Ureter (tissue), 1 donor: ENCODE data around the gene CELF4. TPM values are rescaled to one million over a fixed set of nuclear protein-coding genes. Genes with fewer than 3 reads are reported as not detected.

Experiments used
- DNase-seq: peaks from one replicate; pipeline ENCODE4 v3.0.0-alpha.2; 2020; ENCODE audit warnings: low spot score
- total RNA-seq: library from RNA; stranded (reverse); gene quantifications from one replicate; pipeline ENCODE4 v1.2.4, GENCODE V29; 2023
- donor health status: DM: yes; HTN: yes; CAD: no.

The CELF4 gene
- total RNA-seq, 1 donor from 2014 or later, result not detected

DNA sequence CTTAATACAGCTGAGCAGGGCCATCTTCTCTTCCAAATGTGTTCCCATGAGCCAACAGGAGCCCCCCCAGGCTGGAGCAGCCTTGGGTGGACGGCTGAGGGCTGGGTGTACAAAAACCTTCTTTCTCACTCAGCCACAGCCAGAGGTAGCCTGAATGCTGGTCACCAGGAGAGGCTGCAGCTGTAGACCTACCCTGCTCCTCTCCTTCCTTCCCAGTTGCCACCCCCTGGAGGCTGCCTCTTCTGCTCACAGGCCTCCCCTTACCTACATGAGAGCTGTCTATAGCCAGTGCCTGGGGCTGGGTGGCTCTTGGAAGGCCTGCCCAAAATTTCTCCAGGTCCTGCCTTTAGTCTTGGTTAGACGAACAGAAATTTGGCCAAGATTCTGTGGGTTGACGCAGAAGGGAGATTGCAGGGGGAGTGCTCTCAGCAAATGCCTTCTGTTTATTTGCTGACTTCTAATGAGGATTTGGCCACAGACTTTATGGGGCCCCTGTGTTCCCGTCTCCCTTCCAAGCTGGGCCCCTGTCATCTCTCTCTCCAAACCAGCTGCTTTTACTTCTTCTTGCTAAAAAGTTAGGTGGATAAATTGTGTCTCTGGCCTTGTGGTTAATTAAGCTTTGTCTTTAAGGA lies 18.3 kb downstream of the CELF4 start:
- DNase-seq, result no peak

DNA sequence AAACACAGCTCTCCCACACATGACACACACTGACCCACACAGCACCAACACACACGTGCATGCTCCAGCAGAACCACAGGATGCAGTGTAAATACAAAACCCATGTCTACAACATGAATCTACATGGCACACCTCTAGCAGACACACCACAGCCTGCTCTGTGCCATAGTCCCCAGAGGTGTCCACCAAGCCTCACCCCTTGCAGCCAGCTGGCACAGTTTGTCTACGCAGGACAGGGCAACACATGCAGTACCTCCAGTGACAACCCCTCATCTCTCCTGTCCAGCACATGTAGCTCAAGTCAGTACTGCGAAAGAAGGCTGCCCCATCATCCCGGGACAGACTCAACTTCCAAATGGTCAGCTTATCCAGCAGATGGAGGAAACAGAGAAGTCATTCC lies 18.9 kb downstream of the CELF4 start:
- DNase-seq, result no peak

DNA sequence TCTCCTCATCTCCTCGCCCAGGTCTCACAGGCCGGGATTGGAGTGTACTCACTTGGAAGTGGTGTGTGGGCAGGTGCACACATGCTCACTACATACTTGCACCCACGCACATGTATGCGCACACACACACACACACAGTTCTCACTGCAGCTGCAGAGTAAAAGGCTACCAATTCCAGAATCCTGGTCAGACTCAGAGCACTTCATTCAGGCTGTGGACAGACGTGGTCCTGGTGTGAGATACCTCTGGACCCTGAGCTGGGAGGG lies 19.4 kb downstream of the CELF4 start:
- no peak for DNase-seq

DNA sequence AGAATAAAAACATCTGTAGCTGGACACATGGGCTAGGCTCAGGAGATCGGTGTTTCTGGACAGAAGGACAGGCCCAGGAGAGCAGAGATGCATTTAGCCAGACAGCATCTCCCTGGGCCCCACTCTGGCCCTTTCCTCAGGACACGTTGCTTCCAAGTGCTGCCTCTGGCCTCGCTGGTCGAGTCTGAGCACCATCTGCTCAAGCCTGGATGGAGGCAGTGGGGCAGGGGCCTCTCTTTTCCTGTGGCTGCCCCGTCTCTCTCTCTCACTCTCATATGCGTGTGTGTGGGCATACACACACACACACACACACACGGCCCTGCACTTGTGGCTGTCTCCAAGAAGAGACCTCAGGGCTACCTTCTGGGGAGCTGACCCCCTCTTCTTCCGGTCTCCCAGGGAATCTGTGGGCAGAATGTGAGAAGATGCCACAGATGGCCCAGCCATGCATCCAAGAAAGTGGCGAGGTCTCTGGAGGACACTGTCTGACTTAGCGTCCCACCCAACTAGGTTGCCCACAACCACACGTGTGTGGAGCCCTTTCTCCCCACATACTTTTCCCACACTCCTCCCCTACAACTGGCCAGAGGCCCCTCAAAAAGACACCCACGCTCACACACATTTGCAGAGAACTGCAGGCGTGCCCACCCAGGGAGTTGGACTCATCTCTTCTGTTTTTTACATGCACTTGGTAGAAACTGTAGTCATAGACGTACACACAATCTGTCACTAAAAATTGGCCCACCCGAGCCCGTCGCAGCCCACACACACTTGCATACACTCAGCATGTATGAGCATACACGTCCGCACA lies 19.9 kb downstream of the CELF4 start:
- DNase-seq, result no peak

DNA sequence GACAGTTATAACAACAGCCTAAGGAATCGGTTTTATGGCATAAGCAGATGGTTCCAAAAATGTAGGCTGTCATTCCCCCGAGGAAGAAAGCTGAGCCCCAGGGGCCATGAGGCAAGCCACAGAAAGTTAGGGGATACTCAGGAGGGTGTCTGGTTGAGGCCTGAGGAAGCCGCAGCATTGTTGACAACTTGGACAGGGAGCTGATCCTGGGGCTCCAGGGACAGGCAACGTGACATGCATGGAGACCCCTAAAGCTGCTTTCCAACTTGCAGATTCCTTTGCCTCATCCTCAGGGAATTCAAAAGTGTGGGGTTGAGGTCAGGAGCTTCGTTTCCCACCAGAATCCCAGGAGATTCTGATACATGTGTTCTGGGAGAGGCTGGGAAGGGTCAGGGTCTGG lies 20.9 kb downstream of the CELF4 start:
- no peak for DNase-seq

DNA sequence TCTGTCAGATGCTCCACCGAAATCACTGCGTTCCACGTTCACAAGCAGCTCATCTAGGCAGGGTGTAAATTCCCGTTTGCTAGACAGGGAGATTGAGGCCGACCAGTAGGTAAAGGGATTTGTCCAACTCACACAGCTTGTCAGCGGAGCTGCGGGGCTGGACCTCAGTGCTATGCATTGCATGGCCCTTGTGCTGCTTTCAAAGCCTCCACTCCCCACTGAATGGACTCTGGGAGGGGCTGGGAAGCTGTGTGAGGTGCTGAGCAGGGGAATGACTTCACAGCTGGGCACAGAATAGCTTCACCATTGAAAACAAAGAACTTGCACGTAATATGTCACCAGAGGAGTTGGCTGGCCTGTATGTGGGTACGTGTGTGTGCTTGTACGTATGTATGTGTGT lies 21.4 kb downstream of the CELF4 start:
- DNase-seq, result no peak

DNA sequence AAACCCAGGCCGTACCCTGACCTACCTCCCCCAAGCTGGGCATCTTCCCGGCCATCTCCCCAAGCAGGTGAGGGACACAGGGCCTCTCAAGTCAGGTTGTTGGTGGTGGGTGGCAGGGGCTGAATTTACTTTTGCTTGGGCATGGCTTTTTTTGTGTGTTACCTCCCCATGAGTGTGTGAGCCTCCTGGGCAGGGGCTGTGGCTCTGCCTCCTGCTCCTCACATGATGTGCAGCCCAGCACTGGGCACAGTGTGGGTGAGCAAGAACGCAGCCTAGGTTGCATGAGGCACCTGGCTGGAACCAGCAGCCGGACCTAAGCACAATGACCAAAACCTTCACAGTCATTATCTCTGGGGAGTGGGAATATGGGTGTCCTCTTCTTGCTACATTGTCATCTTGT lies 22.3 kb downstream of the CELF4 start:
- DNase-seq, result no peak

DNA sequence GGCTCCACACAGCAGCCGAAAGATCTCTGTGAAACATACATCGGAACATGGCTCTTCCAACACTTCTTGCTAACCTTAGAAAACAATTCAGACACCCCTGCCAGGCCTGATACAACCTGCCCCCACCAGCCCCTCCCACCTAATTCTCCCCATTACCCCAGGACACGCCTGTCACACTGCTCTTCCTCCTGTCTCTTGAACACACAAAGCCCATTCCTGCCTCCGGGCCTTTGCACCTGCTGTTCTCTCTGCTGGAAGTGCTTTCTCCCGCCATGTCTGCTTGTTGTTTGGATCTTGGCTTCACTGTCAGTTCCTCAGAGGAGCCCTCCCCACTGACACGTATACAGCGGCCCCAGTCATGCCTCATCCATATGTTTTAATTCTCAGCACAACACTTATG lies 24.1 kb downstream of the CELF4 start:
- DNase-seq, result no peak

DNA sequence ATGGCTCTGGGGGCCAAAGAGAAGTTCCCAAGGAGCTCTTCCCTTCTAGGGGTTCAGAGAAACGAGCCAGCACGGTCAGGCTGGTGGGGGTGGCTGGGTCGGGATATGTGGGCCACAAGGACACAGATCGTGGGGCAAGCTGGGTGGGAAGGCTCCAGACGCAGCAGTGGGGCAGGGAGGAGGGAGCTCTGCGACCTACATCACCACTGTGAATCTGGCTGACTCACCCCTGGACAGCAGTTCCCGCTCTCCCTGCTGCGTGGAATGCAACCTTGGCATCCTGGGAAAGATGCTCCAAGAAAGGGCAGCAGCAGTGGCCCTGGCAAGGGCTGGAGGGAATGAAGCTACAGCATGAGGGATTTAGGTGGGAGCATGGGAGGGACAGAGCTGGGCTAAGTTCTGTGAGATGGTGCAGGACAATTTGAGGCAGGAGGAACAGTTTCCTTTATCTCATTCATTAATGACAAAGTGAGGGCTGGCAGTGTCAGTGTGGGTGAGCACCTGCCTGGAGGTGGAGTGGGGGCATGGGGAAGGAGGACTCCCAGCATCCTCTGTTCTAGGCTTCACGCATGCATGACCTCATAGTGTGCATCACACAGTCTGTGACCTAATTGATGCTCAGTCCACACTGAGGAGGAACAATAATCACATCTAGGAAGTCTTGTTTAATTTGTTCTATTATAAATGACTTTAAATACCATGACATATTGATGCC lies 25.0 kb downstream of the CELF4 start:
- DNase-seq, result no peak

DNA sequence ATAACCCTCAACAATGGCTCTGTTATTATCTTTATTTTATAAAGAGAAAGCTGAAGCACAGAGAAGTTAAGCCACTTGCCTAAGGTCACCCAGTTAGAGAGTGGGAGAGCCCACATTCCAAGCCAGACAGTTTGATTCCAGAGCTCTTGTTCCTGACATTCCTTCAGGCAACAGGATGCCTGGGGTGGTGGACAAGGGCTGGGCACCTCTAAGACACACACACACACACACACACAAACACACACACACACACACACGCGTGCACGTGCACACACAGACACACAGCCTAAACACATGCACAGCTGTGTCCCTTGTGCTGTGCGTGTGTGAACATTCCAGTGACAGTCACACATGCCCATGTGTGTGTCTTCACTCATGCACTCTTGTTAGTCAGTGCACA lies 26.4 kb downstream of the CELF4 start:
- DNase-seq, result no peak

DNA sequence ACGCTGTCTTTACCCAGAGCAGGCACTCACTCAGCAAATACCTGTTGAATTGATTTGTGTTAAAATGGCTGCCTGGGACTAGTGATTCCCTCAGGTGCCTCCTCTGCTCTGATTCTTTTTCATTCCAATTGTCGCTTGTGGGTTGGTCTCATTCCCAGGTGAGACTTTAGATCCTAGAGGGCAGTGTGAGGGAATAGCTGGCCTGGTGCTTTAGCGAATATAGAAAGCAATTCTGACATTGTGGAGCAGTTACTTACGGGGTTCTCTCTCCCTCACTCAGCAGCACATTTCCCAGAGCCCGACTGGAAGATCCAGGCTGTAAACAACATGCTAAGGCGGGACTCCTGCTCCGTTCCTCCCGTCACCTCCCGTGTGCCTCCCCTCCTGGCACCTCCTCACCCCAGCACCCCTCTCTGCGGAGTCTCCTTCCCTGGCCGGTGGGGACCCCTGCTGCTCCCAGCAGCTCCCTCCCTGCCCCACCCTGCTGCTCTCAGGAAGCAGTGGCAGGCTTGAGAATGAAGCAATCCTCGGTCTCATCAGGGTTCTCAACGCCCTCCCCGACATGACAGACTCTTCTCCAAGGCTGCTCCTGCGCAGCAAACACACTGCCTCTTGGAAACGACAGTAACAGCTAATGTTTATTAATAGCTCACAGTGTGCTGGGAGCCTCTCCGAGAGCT lies 26.9 kb downstream of the CELF4 start:
- no peak for DNase-seq

DNA sequence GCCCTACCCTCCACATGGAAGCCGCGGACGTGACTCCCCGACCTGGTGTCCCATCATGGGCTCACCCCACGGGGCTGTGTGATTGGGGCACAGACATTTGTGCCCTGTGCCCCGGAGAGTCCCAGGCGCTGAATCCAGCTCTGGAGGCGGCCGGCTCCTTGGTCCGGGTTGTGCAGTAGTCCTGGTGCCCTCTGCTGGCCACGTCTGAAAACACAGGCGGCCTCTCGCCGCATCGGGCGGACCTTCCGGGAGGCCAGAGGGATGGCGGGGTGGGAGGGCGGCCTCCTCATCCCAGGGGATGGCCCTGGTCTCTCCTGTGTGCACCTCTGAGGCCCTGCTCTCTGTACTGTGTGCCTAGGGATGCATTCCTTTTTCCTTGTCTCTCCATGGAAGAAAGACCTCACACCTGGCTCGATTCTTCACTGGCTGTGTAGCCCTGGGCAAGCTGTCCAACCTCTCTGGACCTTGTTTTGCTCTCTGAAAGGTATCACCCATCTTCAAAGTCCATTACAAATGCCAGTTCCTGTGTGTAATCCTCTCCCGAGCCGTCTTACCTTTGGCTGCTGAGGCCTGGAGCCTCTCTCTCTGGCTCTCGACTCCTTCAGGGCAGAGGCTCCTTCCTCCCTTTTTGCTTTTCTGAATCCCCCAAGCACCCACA lies 27.6 kb downstream of the CELF4 start:
- peak; percentile 78 for DNase-seq

DNA sequence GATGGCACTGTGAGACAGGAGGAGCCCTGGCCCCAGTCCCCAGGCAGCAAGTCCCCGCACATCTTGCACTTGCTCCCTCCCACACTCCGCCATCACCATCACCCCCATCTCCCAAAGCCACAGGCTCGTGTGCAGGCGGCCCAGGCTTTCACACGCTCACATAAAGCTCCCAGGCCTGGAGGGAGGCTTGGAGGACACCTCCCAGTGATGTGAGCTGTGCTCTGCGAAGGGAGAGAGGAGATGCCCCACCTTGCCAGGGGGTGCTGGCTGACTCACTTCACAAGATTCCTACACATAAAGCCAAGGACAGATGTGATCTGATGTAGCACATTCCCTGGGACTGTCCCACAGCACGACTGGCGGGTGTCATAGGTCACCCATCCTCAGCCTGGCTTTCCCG lies 28.9 kb downstream of the CELF4 start:
- no peak for DNase-seq

DNA sequence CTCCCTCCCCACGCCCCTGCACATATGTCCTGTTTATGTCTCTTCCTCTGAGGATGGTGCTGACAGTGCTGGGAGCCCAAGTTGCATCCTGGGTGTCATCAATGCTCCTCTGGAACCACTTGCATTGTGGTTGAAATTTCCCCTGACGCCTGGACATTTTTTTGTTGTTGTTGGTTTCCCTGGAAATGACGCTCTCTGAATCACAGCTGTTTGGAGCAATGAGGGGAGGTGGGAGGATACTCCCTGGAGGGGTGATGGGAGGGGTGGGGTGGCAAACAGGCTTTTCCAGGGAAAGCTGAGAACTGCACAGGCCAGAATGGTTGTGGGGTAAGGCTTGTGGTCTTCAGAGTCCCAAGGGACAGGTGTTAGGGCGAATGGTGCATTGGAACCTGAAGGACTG lies 29.6 kb downstream of the CELF4 start:
- DNase-seq, result no peak

DNA sequence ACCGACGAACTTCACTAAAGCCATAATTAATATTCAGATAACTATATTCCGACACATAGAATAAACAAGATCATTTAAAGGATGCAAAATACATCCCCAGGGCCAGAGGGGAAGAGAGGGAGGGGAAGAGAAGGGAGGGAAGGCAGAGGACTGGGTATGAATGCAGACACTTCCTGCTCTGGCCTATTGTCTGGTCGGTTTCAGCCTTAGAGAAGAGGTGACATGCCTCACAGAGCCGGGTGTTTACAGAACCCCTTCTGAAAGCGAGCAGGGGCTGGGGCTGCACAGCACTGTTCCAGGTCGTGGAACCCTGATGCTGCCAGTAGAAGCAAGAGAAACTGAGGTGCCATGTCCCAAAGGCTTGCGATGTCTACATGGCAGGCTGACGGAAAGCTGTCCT lies 31.0 kb downstream of the CELF4 start:
- DNase-seq, result no peak

DNA sequence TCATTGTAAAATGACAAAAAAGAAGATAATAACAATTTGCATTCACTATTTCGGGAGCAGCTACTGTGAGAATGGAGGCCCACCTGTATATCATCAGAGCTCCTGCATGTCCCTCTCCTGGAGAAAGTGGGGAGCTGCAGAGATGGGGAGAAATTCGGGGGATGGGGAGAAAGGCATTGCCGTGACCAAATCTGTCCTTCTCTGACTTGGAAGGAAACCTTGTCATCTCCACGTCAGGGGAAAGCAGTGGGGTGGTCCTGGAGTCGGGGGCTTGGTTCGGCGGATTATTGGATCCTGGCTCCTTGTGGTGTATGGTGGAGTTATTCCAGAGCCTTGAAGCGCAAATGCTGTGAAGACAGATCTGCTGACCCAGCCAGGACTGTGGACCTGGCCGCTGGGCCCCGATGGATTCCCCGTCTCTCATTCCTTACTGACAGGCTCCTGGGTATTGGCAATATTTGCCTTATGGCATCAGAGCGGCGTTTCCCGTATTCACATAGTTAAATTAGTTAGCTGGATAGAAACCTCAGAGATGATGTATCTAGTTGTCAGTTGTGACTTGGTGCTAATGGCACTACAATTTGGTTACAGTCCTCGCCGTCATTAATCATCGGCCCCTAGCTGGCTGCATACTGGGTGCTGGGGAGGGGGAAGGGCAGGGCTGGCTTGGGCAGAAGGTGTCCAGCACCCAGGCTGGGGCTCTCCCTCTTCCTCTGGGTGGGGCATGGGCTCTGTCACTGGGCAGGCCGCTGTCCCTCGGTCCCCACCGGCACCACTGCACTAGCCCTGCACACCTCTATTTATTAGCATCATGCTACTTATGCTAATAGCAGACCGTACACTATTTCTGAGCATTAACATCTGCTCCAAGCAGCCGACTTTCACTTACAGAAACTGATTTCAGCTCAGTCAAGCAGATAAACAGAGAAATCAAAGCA lies 31.7 kb downstream of the CELF4 start:
- DNase-seq, result no peak

DNA sequence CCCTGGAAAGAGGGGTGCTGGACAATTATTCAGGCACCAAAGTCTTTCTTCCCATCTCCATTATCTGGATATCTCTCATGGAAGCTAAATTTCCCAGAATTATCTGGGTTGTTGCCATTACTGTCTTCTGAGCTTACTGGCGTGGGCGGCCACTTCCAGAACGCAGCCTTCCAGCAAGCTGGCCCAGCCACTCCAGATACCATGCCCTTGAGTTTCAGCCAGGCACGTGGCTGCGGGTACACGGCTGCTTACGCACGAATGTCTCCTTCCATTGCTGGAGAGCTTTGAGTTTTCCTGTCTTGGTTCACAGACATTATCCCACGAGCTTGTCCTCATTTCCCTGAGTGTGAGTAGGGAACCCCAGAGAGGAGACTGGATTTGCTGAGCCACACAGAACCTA lies 32.7 kb downstream of the CELF4 start:
- DNase-seq, result no peak

DNA sequence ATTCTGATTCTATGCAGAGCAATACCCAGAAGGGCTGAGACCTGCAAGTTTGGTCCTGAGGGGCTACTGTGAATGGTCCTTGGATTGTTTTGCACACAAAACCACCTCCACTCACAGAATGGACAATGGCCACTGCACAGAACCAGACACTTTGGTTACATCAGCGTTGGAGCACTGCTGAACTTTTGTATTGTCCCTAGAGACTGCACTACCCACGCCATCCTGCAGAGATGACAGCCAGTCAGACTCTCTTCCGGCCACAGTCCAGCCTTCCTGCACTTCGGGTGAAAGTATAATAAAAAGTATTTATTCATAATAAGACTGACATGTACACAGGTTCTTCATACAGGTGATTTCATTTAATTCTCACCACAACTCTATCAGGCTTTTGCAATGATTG lies 35.7 kb downstream of the CELF4 start:
- DNase-seq, result no peak

DNA sequence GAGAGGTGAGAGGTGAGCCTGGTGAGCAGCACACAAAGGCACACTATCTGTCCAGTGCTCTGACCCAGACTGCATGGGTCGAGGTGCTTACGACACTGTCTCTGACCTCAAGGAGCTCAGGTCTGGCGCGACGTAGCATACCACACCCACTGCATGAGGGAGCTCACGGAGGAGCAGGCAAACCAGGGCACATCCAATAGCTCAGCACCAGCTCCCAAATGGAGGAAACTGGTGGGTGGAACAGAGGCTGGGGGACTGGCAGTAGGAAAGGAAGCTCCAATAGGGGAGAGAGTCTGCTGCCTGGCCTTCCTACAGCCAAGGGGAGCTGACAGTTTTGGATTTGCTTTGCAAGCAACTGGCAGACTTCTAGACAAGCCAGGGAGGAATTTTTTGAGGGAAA lies 36.3 kb downstream of the CELF4 start:
- no peak for DNase-seq

DNA sequence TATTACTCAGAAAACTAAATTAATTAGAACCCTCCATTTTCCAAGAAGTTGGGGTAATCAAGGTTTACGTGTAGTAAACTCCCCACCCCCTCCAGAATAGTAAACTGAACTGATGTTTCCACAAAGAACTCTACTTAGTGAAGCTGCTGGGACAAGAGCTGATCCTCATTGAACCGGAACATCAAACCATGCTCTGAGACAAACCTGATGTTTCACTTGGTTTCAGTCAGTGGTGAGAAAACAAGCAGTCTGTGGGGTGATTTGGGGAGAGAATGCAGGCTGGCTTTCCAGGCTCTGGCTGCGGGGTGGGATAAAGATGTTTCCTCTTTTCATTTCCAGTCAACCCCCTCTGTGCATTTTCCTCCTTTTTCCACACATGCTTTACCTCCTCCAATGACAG lies 38.2 kb downstream of the CELF4 start:
- DNase-seq, result no peak

DNA sequence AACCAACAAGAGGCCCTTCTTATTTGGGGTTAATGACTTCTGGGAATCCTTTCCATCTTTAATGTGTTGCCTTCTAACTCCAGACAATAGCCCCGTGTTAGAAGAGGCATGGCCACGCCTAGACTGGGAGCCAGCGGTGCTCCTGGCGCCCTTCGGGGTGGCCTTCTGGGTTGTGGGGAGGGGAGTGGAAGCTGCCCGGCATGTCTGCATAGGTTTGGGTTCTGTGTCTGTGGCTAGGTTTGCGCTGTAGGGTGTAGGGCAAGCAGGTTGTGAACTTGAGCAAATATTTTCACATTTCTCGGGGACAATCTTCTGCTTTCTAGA lies 40.4 kb downstream of the CELF4 start:
- no peak for DNase-seq
